Measurements from ENCODE around the gene IL1RAPL1.
"Not testable (repeated sequence)": the region's sequence is repeated elsewhere in the genome, so short reads cannot be mapped to it uniquely, and the experiment has no call there.

IL1RAPL1 gene

DNA sequence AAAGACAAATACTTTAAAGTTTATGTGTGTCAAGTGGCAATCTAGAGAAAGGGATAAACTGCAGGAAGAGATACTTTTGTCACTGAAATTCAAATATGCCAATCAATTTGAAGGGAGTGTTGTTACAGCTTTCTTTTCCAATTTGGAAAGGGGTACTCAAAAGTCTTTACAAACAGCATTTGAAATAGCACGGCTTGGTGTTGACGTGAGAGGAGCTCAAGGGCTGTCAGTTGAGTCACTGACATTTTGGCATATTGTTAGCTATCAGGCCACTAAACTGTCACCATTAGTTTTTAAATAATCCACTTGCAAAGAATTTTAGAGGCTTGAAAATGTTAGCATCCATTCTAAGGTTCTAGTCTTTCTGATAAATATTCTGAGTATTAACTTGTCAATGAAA, 698.4 kb downstream of the IL1RAPL1 start:
- DNase-seq, result no peak

- DNase-seq, result no peak
Measured at GRCh38 chrX:29295987-29296680, 708.9 kb downstream of the IL1RAPL1 start.

DNA sequence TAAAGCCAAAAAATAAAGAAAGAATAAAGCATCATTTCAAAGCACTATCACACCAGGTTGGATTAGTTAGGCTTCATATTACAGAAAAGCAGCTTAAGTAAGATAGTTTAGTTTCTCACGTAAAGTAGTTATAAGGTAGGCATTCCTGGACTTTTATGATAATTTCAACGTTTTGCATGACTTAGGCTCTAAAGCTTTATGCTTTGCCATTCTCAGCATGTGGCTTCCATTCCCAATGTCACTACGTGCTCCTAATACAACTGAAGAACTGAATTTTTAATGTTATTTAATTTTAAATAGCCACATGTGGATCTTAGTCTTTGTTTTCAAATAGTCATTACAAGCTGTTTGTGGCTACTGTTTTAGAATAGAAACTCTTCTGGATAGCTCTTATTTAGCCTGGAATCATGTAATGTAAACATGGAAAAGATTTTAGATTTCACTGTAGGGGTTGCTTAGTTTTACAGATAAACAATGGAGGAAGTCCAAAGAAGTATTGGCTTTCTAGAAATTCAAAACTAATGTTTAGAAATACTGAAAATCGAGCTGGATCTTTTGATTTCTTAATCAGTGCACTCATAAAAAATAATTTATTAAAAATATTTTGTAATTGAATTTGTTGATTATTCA, 710.0 kb downstream of the IL1RAPL1 start:
- no peak for DNase-seq

DNA sequence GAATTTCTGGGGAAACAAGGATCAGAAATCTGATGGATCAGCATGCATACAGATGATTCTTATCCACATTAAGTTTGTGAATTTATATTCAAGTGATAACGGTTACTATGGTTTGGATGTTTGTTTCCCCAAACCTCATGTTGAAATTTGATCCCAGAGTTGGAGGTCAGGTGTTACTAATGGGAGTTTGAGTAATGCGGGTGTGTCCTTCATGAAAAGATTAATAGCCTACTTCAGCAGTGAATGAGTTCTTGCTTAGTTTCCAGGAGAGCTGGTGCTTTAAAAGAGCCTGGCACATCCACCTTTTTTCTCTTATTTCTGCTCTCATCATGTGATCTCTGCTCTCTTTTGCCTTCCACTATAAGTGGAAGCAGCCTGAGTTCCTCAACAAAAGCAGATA, 712.4 kb downstream of the IL1RAPL1 start:
- DNase-seq, result no peak

- DNase-seq, result no peak
Measured at GRCh38 chrX:29308726-29309125, 721.5 kb downstream of the IL1RAPL1 start.

- peak; percentile 80 for DNase-seq
Measured at GRCh38 chrX:29315931-29316330, 728.7 kb downstream of the IL1RAPL1 start.

DNA sequence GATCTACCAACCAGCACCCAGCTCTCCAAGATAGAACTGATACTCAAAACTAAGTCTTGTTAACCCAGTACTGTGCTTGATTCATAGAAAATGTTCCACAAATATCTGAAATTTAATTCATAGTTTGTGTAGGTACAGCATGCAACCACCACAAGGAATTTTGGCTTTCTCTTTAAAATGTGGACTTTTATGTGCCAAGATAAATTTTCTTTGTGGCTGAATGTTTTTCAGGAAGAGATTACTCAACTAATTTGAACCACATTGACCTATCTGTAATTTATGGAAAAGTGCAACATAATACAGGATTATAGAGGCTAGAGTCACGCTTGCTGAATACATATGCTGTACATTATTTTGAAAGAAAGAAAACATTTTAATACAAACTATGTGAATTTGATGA, 730.8 kb downstream of the IL1RAPL1 start:
- no peak for DNase-seq

DNA sequence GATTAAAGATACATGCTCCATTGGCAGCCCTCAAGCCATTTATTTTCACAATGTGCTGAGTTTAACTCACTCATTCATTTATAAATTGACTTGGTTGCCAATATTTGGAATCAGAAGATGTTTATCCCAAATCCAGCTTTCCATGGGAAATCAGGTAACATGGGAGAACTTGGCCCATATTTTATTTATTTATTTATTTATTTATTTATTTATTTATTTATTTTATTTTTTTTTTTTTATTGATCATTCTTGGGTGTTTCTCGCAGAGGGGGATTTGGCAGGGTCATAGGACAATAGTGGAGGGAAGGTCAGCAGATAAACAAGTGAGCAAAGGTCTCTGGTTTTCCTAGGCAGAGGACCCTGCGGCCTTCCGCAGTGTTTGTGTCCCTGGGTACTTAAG, 745.2 kb downstream of the IL1RAPL1 start:
- not testable (repeated sequence) for DNase-seq

DNA sequence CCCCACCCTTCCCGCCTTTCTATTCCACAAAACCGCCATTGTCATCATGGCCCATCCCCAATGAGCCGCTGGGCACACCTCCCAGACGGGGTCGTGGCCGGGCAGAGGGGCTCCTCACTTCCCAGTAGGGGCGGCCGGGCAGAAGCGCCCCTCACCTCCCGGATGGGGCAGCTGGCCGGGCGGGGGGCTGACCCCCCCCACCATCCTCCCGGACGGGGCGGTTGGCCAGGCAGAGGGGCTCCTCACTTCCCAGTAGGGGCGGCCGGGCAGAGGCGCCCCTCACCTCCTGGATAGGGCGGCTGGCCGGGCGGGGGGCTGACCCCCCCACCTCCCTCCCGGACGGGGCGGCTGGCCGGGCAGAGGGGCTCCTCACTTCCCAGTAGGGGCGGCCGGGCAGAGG, 745.8 kb downstream of the IL1RAPL1 start:
- not testable (repeated sequence) for DNase-seq

DNA sequence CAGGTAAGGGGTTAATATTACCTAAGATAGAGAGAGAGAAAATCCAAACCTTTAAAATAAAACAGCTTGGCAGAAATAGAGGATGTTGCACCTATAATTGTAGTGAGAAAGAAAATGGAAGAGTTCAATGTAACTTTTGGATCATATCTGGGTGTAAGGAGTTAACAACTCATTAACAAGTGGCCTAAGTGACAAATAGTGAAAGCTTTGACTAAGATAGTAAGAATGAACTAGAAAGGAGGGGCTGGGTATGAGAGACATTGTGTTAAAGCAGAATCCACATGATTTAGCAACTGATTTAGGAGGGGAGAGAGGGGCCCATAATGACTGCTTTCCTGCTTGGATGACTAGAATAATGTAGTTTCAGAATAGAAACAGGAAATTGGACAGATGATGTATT, 761.0 kb downstream of the IL1RAPL1 start:
- no peak for DNase-seq

GRCh38 chrX:29359276-29359675, 772.0 kb downstream of the IL1RAPL1 start:
- DNase-seq, result no peak

DNA sequence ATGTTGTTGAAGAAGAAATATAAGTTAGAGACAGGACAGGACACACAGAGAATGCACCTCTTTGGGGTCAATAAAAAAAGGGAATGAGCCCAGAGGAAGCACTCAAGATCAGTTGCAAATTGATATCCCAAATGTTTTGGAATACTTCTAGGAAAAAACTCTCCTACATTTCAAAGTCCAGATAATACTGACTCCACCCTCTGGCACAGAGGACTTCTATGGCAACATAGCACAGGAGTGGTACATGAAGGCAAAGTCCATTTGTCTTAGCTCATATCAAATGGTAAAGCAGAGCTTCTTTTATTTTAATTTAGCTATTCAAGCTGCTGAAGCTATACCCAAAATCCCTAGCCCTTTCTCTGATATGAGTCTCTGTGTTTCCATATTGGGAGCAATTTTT, 787.5 kb downstream of the IL1RAPL1 start:
- not testable (repeated sequence) for DNase-seq

DNA sequence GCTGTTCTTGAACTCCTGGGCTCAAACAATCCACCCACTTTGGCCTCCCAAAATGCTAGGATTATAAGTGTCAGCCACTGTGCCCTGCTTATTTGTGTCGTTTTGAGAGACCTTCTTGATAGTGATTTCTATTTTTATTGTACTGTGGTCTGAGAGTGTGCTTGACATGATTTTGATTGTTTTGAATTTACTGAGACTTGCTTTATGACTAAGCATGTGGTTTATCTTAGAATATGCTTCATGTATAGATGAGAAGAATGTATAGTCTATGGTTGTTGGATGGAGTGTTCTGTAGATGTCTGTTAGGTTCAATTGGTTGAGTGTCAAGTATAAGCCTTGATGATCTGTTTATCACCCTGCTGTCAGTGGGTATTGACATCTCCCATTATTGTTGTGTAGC, 789.3 kb downstream of the IL1RAPL1 start:
- DNase-seq, result no peak

DNA sequence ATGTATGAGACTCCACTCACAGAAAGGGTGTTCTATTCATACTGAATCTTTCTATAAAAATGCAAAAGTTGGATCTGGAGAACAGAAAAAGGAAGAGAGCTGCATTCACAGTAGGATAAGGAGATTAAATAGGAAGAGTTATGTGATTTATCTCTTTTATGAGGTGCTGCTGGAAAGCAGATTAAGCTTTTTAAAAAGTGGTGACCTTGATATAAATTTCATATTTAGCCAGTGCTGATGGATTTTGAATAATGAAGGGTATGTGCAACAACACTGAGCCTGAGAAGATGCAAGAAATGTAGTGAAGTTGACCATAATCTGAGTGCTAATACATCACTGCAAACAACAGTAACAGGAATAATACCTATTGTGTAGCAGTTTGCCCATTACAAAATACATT, 795.6 kb downstream of the IL1RAPL1 start:
- DNase-seq, result no peak

DNA sequence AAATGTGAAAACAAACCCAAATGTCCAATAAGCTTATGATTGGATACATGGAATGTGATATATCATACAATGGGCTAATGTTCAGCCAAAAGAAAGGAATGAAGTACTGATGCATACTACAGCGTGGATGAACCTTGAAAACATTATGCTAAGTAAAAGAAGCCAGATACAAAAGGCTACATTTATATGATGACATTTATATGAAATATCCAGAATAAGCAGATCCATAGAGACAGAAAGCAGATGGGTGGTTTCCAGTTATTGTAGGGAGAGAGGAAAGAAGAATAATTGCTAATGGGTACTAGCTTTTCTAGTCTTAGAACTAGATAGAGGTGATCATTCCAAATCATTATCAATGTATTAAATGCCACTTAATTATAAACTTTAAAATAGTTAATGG, 801.3 kb downstream of the IL1RAPL1 start:
- no peak for DNase-seq

- no peak for DNase-seq
Measured at GRCh38 chrX:29397506-29397905, 810.3 kb downstream of the IL1RAPL1 start.

DNA sequence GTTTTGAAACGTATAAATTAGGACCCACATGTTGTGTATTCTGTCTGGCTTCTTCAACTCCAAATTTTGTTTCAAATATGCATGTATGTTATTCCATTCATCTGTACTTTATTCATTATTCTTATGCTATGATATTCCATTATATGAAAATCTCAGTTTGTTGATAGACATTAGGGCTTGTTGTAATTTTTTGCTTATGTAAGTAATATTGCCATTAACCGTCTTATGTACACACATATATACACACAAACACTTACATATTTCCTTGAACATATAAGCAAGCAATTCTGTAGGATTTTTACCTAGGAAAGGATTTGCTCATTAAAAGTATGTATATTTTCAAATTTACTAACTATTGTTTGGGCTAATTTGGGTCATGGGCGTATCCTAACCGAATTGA, 820.1 kb downstream of the IL1RAPL1 start:
- no peak for DNase-seq

GRCh38 chrX:29419774-29420553, 832.7 kb downstream of the IL1RAPL1 start:
- no peak for DNase-seq

DNA sequence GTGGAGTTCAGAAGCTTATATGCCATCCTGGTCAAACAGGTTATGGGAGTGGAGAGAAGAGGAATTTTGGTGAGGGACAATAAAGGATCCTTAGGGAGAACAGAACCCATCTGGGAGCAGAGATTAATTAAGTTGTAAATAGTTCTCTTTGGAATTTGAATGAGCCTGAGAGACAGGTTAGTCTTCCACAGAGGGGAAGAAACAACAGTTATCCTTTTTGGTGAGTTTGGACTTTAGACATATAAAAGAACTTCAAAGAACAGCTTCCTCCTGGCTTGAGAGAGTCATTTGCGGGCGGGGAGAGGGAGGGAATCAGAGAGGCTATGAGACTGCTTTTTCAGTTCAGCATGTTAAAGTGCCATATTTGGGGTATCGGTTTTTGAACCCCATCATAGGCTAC, 834.8 kb downstream of the IL1RAPL1 start:
- peak; percentile 55 for DNase-seq

- DNase-seq, result no peak
Measured at GRCh38 chrX:29431895-29432294, 844.6 kb downstream of the IL1RAPL1 start.

- DNase-seq, result no peak
Measured at GRCh38 chrX:29432534-29432933, 845.3 kb downstream of the IL1RAPL1 start.

GRCh38 chrX:29434939-29435338, 847.7 kb downstream of the IL1RAPL1 start:
- DNase-seq, result no peak

- DNase-seq, result no peak
Measured at GRCh38 chrX:29435396-29435795, 848.1 kb downstream of the IL1RAPL1 start.

DNA sequence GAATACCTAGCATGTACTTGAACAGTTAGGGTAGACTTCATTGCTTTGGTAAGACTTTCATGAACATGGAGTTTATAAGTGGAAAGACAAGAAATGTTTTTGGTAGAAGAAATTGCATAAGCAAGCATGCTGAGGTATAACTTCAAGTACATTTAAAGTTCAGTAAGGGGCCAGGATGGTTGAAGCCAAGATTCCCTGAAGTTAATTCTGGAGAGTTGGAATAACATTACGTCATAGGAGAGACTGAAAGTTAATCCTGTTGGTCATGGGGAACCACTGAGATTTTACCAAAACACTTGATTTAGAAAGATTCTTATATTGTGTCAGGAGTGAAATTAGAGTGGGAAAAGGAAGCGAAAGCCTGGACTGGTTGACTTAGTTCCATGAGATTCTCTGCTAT, 860.6 kb downstream of the IL1RAPL1 start:
- no peak for DNase-seq
